WTC11 (cell line): ENCODE measurements around the gene UCK2. TPM values are rescaled to one million over a fixed set of nuclear protein-coding genes. Genes with fewer than 3 reads are reported as not detected.

ENCODE experiments used
- ATAC-seq: fragments of 200-7000 bp; cut with Tn5 transposase; 2 replicates; pipeline ENCODE4 v1.10.0; 2021; ENCODE audit warnings: mild to moderate bottlenecking, moderate library complexity
- CTCF ChIA-PET: fragments of 300-600 bp; sonication (Branson Sonifier 250); formaldehyde crosslinking; loops from one replicate; lab custom pipeline; 2021; ENCODE audit warnings: antibody characterized with exemption; lab: Charles Lee
- POLR2A ChIA-PET: fragments of 350-600 bp; sonication (Branson Sonifier 250); formaldehyde crosslinking; loops from one replicate; lab custom pipeline; 2021; ENCODE audit warnings: antibody characterized with exemption; lab: Charles Lee
- DNase-seq: peaks from one replicate; pipeline ENCODE4 v3.0.0; 2021; ENCODE audit warnings: low spot score
- H3K27ac Mint-ChIP-seq: 2 replicates; pipeline ENCODE4 v1.8.0; 2021; ENCODE audit warnings: mixed read lengths
- H3K27me3 Mint-ChIP-seq: 2 replicates; pipeline ENCODE4 v1.8.0; 2021; ENCODE audit warnings: low read depth, mild to moderate bottlenecking, moderate library complexity, mixed read lengths
- H3K36me3 Mint-ChIP-seq: 2 replicates; pipeline ENCODE4 v1.8.0; 2021; ENCODE audit warnings: mixed read lengths
- H3K4me1 Mint-ChIP-seq: 2 replicates; pipeline ENCODE4 v1.8.0; 2022; ENCODE audit warnings: mixed read lengths
- H3K4me3 Mint-ChIP-seq: 2 replicates; pipeline ENCODE4 v1.8.0; 2021; ENCODE audit warnings: mild to moderate bottlenecking, moderate library complexity, mixed read lengths
- H3K9me3 Mint-ChIP-seq: 2 replicates; pipeline ENCODE4 v1.8.0; 2021; ENCODE audit warnings: mixed read lengths
- ATF1 ChIP-seq: sonication (generic); formaldehyde crosslinking; IDR thresholded peaks from 2 replicates; pipeline ENCODE4 v1.8.1; 2023; ENCODE audit warnings: mild to moderate bottlenecking, moderate library complexity, missing genetic modification reagents
- E2F4 ChIP-seq: sonication (generic); formaldehyde crosslinking; IDR thresholded peaks from 2 replicates; pipeline ENCODE4 v1.8.1; 2022; ENCODE audit warnings: low read depth, mild to moderate bottlenecking, moderate library complexity, missing genetic modification reagents, borderline replicate concordance
- ELF4 ChIP-seq: sonication (generic); formaldehyde crosslinking; IDR thresholded peaks from 2 replicates; pipeline ENCODE4 v1.8.1; 2022; ENCODE audit warnings: low read depth, mild to moderate bottlenecking, moderate library complexity, missing genetic modification reagents
- ERG ChIP-seq: fragments of 250-450 bp; sonication (Bioruptor Pico); IDR thresholded peaks from 2 replicates; pipeline ENCODE4 v1.8.0; 2021; ENCODE audit warnings: mild to moderate bottlenecking
- ESRRA ChIP-seq: sonication (generic); formaldehyde crosslinking; IDR thresholded peaks from 2 replicates; pipeline ENCODE4 v1.8.1; 2022; ENCODE audit warnings: mild to moderate bottlenecking, missing genetic modification reagents, borderline replicate concordance
- FOXK1 ChIP-seq: sonication (generic); formaldehyde crosslinking; IDR thresholded peaks from 2 replicates; pipeline ENCODE4 v1.8.0; 2022; ENCODE audit warnings: mild to moderate bottlenecking, moderate library complexity, missing genetic modification reagents
- FOXP1 ChIP-seq: sonication (generic); formaldehyde crosslinking; IDR thresholded peaks from 2 replicates; pipeline ENCODE4 v1.8.0; 2022; ENCODE audit warnings: missing genetic modification reagents, mild to moderate bottlenecking, moderate library complexity, borderline replicate concordance
- GABPB1 ChIP-seq: sonication (generic); formaldehyde crosslinking; IDR thresholded peaks from 2 replicates; pipeline ENCODE4 v1.8.1; 2023; ENCODE audit warnings: mild to moderate bottlenecking, missing genetic modification reagents
- JUN ChIP-seq: sonication (generic); formaldehyde crosslinking; IDR thresholded peaks from 2 replicates; pipeline ENCODE4 v1.8.0; 2023; ENCODE audit warnings: mild to moderate bottlenecking, missing genetic modification reagents
- KAT7 ChIP-seq: sonication (generic); formaldehyde crosslinking; IDR thresholded peaks from 2 replicates; pipeline ENCODE4 v1.8.1; 2023; ENCODE audit warnings: missing genetic modification reagents, mild to moderate bottlenecking, borderline replicate concordance
- MAX ChIP-seq: sonication (generic); formaldehyde crosslinking; IDR thresholded peaks from 2 replicates; pipeline ENCODE4 v1.8.0; 2022; ENCODE audit warnings: mild to moderate bottlenecking, missing genetic modification reagents
- MYBL2 ChIP-seq: sonication (generic); formaldehyde crosslinking; IDR thresholded peaks from 2 replicates; pipeline ENCODE4 v1.8.1; 2023; ENCODE audit warnings: mild to moderate bottlenecking, moderate library complexity, missing genetic modification reagents
- NFATC4 ChIP-seq: fragments of 250-450 bp; sonication (Bioruptor Pico); IDR thresholded peaks from 2 replicates; pipeline ENCODE4 v1.9.0; 2021; ENCODE audit warnings: mild to moderate bottlenecking
- NFE2L1 ChIP-seq: sonication (generic); formaldehyde crosslinking; IDR thresholded peaks from 2 replicates; pipeline ENCODE4 v1.8.1; 2023; ENCODE audit warnings: missing genetic modification reagents
- NFYB ChIP-seq: sonication (generic); formaldehyde crosslinking; conservative IDR thresholded peaks from 2 replicates; pipeline ENCODE4 v1.8.0; 2022; ENCODE audit warnings: low read depth, missing genetic modification reagents
- PRRX2 ChIP-seq: fragments of 250-450 bp; sonication (Bioruptor Pico); IDR thresholded peaks from 2 replicates; pipeline ENCODE4 v1.8.0; 2021; ENCODE audit warnings: mild to moderate bottlenecking
- SP1 ChIP-seq: sonication (generic); formaldehyde crosslinking; conservative IDR thresholded peaks from 2 replicates; pipeline ENCODE4 v1.8.1; 2022; ENCODE audit warnings: missing genetic modification reagents
- TEAD4 ChIP-seq: sonication (generic); formaldehyde crosslinking; IDR thresholded peaks from 2 replicates; pipeline ENCODE4 v1.8.0; 2022; ENCODE audit warnings: mild to moderate bottlenecking, missing genetic modification reagents
- ZNF281 ChIP-seq: sonication (generic); formaldehyde crosslinking; IDR thresholded peaks from 2 replicates; pipeline ENCODE4 v1.8.0; 2023; ENCODE audit warnings: mild to moderate bottlenecking, missing genetic modification reagents
- ZNF317 ChIP-seq: sonication (generic); formaldehyde crosslinking; IDR thresholded peaks from 2 replicates; pipeline ENCODE4 v1.8.1; 2023; ENCODE audit warnings: low read depth, mild to moderate bottlenecking, moderate library complexity, missing genetic modification reagents, borderline replicate concordance
- ZNF671 ChIP-seq: fragments of 250-450 bp; sonication (Bioruptor Pico); IDR thresholded peaks from 2 replicates; pipeline ENCODE4 v1.8.0; 2021; ENCODE audit warnings: mild to moderate bottlenecking
- ZSCAN18 ChIP-seq: fragments of 250-450 bp; sonication (Bioruptor Pico); IDR thresholded peaks from 2 replicates; pipeline ENCODE4 v2.1.2; 2022; ENCODE audit warnings: mild to moderate bottlenecking, moderate library complexity
- total RNA-seq: library from RNA; stranded (reverse); gene quantifications from 3 replicates; pipeline ENCODE4 v1.2.3, GENCODE V29; 2021
- TF ChIP-seq, protein P1 (sequence below): sonication (generic); formaldehyde crosslinking; IDR thresholded peaks from 2 replicates; pipeline ENCODE4 v1.8.1; 2023; ENCODE audit warnings: mild to moderate bottlenecking, missing genetic modification reagents
- TF ChIP-seq, protein P2 (sequence below): sonication (generic); formaldehyde crosslinking; IDR thresholded peaks from 2 replicates; pipeline ENCODE4 v1.8.1; 2023; ENCODE audit warnings: mild to moderate bottlenecking, missing genetic modification reagents, moderate library complexity
- TF ChIP-seq, protein P3 (sequence below): sonication (generic); formaldehyde crosslinking; IDR thresholded peaks from 2 replicates; pipeline ENCODE4 v1.8.1; 2023; ENCODE audit warnings: mild to moderate bottlenecking, missing genetic modification reagents, moderate library complexity

UCK2 gene
- total RNA-seq, 1 experiment from 2014 or later: 85.7 TPM

DNA sequence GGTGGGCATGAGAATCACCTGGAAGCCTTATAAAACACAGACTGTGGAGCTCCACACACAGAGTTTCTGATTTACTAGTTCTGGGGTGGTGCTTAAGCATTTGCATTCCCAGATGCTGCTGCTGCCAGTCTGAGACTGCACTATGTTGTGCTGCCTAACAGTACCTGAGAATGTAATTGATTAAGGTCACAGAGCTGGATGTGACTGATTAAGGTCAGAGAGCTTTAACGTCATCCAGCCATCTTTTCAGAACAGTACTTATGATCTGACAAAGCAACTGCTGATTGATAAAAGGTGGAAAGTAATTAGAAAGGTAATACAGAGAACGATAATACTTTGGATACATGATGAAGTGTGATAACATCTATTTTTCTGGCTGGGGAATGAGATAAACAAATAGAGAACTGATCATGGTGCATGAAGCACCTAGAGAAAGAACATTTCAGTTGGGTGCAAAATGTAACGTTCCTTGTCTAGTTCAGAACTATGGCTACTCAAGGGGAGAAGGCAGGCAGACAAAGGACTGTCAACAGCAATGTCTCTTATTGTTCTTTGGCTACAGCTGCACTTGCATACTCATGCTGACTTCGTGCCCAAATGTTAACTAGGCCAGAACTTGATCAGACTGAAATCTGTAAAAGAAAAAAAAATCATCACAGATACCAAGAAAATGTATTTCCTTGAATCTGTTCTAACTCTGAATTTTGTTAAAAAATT is 3.7 kb upstream of the UCK2 start:
- no peaks in the 10 kb centered on the region for H3K27me3 Mint-ChIP-seq
- ATAC-seq: no peak
- DNase-seq: no peak
- ChIA-PET CTCF (interaction anchor here (0.5 to 1.1 kb wide), 2 partner anchors 48 to 149 kb away, joined by 3 read pairs; no protein-coding TSS in a partner anchor), POLR2A (interaction anchor here (0.6 kb wide), 2 partner anchors 8 to 104 kb away, joined by 5 read pairs; no protein-coding TSS in a partner anchor)
- no peaks in the 10 kb centered on the region for H3K36me3 Mint-ChIP-seq
- no peaks in the 10 kb centered on the region for H3K9me3 Mint-ChIP-seq
- no peak overlapping the region for H3K4me3 Mint-ChIP-seq
- H3K4me1 Mint-ChIP-seq: peaks cover 16% of the 10 kb centered on the region
- TF ChIP-seq NFYB (CRISPR knock-in tag): no peak
- TF ChIP-seq ZNF671 (CRISPR knock-in tag): no peak
- no peak for TF ChIP-seq SP1 (CRISPR knock-in tag)
- no peak for TF ChIP-seq PRRX2 (CRISPR knock-in tag)
- no peak for TF ChIP-seq NFATC4 (CRISPR knock-in tag)
- no peak for TF ChIP-seq ATF1 (CRISPR knock-in tag)
- TF ChIP-seq KAT7: no peak
- no peak for TF ChIP-seq MAX (CRISPR knock-in tag)
- TF ChIP-seq, protein P1, sequence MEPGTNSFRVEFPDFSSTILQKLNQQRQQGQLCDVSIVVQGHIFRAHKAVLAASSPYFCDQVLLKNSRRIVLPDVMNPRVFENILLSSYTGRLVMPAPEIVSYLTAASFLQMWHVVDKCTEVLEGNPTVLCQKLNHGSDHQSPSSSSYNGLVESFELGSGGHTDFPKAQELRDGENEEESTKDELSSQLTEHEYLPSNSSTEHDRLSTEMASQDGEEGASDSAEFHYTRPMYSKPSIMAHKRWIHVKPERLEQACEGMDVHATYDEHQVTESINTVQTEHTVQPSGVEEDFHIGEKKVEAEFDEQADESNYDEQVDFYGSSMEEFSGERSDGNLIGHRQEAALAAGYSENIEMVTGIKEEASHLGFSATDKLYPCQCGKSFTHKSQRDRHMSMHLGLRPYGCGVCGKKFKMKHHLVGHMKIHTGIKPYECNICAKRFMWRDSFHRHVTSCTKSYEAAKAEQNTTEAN: no peak
- TF ChIP-seq NFE2L1 (CRISPR knock-in tag): no peak
- TF ChIP-seq MYBL2 (CRISPR knock-in tag): no peak
- TF ChIP-seq, protein P2, sequence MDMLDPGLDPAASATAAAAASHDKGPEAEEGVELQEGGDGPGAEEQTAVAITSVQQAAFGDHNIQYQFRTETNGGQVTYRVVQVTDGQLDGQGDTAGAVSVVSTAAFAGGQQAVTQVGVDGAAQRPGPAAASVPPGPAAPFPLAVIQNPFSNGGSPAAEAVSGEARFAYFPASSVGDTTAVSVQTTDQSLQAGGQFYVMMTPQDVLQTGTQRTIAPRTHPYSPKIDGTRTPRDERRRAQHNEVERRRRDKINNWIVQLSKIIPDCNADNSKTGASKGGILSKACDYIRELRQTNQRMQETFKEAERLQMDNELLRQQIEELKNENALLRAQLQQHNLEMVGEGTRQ: no peak
- H3K27ac Mint-ChIP-seq: no peak overlapping the region

GRCh38 chr1:165824269-165824643 is 3.2 kb upstream of the UCK2 start:
- no peak overlapping the region for H3K27ac Mint-ChIP-seq
- H3K27me3 Mint-ChIP-seq: no peaks in the 10 kb centered on the region
- no peak overlapping the region for H3K4me3 Mint-ChIP-seq
- CTCF ChIA-PET: no interaction called here
- DNase-seq: no peak
- POLR2A ChIA-PET: no interaction called here
- peaks cover 18% of the 10 kb centered on the region for H3K4me1 Mint-ChIP-seq
- H3K36me3 Mint-ChIP-seq: peaks cover under 1% of the 10 kb centered on the region; the same call in 1 of the 2 replicates
- ATAC-seq: no peak
- no peaks in the 10 kb centered on the region for H3K9me3 Mint-ChIP-seq
- TF ChIP-seq ZNF281: no peak
- TF ChIP-seq ELF4: no peak
- no peak for TF ChIP-seq SP1 (CRISPR knock-in tag)
- no peak for TF ChIP-seq ZSCAN18 (CRISPR knock-in tag)
- no peak for TF ChIP-seq FOXP1 (CRISPR knock-in tag)
- TF ChIP-seq JUN (CRISPR knock-in tag): no peak
- TF ChIP-seq FOXK1 (CRISPR knock-in tag): no peak
- TF ChIP-seq ATF1 (CRISPR knock-in tag): no peak
- no peak for TF ChIP-seq ESRRA
- TF ChIP-seq TEAD4 (CRISPR knock-in tag): no peak
- no peak for TF ChIP-seq GABPB1 (CRISPR knock-in tag)
- TF ChIP-seq, protein P2: no peak
- TF ChIP-seq ERG: no peak
- TF ChIP-seq, protein P3, sequence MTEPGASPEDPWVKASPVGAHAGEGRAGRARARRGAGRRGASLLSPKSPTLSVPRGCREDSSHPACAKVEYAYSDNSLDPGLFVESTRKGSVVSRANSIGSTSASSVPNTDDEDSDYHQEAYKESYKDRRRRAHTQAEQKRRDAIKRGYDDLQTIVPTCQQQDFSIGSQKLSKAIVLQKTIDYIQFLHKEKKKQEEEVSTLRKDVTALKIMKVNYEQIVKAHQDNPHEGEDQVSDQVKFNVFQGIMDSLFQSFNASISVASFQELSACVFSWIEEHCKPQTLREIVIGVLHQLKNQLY (CRISPR knock-in tag): no peak
- TF ChIP-seq E2F4: no peak
- TF ChIP-seq ZNF317: no peak
